Measurements from ENCODE around the gene RHOU. TPM values are rescaled to one million over a fixed set of nuclear protein-coding genes. Genes with fewer than 3 reads are reported as not detected.

RHOU gene
- total and polyA plus RNA-seq, 7 donors: 5.7 to 90.9 (median 18.9) TPM

DNA sequence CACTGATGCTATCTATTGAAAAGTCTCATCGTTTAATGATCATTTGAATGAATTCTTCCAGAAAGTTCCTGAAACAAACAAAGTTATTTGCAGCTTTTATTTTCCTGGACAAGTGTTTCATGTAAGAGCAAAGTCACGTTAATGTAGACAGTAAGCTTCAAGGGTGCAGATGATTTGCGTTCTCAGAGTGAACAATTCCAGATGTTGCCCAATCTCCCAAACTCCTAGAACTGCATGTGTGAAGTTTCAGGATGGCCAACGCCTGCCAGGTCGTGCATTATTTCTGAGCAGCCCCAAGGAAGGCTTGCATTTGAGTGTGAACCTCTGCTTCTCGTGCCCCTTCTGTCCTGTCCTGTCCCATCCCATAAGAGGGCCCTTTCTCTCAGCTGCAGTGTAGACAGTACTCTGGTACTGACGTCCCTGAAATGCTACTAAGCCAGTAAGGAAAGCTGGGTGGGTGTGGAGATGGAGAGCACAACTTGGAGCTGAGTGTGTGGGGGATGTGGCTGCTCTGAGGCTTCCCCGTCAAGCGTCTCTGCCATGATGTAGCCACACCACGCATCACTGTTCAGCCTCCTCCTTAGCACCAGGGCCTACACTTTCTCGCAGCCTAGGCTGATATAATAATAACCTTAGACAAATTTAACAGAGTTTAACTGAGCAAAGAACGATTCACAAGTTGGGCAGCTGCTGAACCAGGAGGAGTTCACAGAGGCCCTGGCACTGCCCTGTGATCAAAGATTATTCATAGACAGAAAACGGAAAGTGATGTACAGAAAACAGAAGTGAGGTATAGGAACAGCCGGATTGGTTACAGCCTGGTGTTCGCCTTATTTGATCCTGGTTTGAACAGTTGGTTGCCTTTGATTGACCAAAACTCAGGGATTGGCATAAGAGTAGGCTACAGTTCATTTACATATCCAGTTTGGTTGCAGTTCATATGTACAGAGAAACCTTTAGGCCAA lies 50.4 kb downstream of the RHOU start:
- no peak for ATAC-seq
- 85 to 91% (median 88%) methylated on average over 15 of the region's 15 CpGs for WGBS, 3 donors
- no peak for DNase-seq
- Histone ChIP-seq H3K36me3 (ENCODE audit: insufficient read depth in 1 of 2, low read depth in 1 of 2) (no peaks in the 10 kb centered on the region), H3K4me3 (no peak overlapping the region), H3K4me1 (peaks cover 14% of the 10 kb centered on the region), H3K9me3 (no peaks in the 10 kb centered on the region), H3K27me3 (ENCODE audit: insufficient read depth in 3 of 3, low read length in 2 of 3) (no peaks in the 10 kb centered on the region), H3K27ac (no peak overlapping the region)
- TF ChIP-seq, protein P1, sequence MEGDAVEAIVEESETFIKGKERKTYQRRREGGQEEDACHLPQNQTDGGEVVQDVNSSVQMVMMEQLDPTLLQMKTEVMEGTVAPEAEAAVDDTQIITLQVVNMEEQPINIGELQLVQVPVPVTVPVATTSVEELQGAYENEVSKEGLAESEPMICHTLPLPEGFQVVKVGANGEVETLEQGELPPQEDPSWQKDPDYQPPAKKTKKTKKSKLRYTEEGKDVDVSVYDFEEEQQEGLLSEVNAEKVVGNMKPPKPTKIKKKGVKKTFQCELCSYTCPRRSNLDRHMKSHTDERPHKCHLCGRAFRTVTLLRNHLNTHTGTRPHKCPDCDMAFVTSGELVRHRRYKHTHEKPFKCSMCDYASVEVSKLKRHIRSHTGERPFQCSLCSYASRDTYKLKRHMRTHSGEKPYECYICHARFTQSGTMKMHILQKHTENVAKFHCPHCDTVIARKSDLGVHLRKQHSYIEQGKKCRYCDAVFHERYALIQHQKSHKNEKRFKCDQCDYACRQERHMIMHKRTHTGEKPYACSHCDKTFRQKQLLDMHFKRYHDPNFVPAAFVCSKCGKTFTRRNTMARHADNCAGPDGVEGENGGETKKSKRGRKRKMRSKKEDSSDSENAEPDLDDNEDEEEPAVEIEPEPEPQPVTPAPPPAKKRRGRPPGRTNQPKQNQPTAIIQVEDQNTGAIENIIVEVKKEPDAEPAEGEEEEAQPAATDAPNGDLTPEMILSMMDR (IDR thresholded peaks at IDR 0.05): no peak
- intact Hi-C loops (cut with DNase I): no loop called here

DNA sequence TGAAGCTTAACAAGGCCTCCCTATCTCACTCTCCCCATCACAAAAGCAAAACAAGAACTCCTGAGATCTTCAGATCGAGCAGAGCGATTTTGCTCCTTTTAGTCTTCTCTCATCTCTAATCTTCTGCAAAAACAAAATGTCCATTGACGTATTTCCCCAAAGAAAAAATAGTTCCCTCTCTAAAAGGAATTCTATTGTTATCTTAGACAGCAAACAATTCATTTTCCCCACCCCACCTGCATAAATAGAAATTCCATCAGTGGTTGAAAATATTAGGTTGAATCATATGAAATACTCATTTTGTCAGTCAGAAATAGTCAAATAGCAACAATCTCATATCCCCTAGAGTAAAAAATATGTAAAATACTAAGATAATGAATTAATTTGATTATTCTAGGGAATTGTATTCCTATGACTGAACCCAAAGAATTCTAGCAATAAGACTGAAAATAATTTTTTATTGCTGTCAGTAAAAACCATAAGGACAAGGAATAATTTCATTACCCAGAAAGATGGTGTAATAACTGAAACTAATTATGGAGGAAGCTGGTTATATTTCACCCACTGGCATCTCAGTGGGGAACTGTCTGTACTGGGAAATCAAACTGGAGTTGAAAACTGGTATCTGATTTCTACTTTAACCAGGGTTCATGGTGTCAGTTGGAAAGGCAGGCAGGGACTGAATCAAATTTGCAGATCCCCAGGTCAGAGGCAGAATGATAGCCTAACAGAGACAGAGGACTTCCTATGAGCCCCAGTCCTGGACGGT lies 51.3 kb downstream of the RHOU start:
- DNase-seq (no peak), ATAC-seq (peak in 3 of 4 donors; percentile 34 to 83 (median 69))
- no peak overlapping the region for H3K27ac ChIP-seq
- intact Hi-C loops (cut with DNase I): no loop called here
- H3K9me3 ChIP-seq: no peaks in the 10 kb centered on the region
- no peaks in the 10 kb centered on the region for H3K27me3 ChIP-seq (ENCODE audit: insufficient read depth in 3 of 3, low read length in 2 of 3)
- TF ChIP-seq, protein P1 (IDR thresholded peaks at IDR 0.05): no peak
- 59 to 73% (median 63%) methylated on average over 4 of the region's 4 CpGs for WGBS, 3 donors
- peaks cover 8% of the 10 kb centered on the region for H3K4me1 ChIP-seq
- no peaks in the 10 kb centered on the region for H3K36me3 ChIP-seq (ENCODE audit: insufficient read depth in 1 of 2, low read depth in 1 of 2)
- no peak overlapping the region for H3K4me3 ChIP-seq

DNA sequence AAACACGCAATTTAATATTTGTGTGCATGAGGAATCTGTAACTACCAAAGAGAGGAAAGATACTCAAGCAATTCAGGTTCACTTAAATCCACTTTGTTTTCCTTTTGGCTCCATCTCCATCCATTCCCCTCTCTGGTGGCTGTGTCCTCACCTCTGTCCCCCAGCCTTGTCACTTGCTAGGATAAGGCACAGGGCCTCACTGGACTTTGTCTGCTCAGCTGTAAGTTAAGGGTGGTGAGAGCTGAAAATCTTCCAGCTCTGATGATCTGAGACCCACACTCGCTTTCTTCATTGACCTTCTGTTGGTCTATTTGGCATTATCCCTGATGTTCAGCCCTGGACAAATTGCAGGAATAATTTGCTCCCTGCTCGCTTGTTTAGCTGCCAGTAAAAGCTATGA lies 56.5 kb downstream of the RHOU start:
- Histone ChIP-seq H3K27me3 (ENCODE audit: insufficient read depth in 3 of 3, low read length in 2 of 3) (no peaks in the 10 kb centered on the region), H3K9me3 (no peaks in the 10 kb centered on the region), H3K36me3 (ENCODE audit: insufficient read depth in 1 of 2, low read depth in 1 of 2) (no peaks in the 10 kb centered on the region), H3K27ac (no peak overlapping the region), H3K4me3 (no peak overlapping the region), H3K4me1 (peaks cover 16% of the 10 kb centered on the region)
- no peak for ATAC-seq
- TF ChIP-seq, protein P1 (IDR thresholded peaks at IDR 0.05): no peak
- WGBS, 3 donors: 84 to 98% (median 93%) methylated on average over 3 of the region's 3 CpGs
- no peak for DNase-seq
- intact Hi-C loops (cut with DNase I): no loop called here

DNA sequence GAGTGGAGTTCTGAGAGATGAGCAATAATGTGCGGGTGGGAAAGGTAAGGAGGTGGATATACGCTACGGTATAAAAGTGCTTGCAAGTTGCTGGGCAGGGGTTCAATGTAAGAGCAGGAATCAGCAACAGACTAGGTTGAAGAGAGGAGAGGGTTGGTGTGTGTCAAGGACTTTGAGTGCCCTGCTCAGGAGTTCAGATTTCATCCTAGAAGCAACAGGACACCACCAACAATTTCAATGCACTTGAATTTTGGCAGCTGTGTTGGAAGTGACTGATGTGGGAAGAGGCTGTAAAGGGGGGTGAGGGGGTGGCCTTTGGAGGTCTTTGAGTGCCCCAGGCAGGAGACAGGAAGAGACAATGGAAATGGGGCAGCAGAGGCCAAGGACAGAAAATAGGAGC lies 57.3 kb downstream of the RHOU start:
- ATAC-seq (peak; percentile 49 to 91 (median 74)), DNase-seq (no peak)
- TF ChIP-seq, protein P1 (IDR thresholded peaks at IDR 0.05): no peak
- 43 to 73% (median 66%) methylated on average over 3 of the region's 3 CpGs for WGBS, 3 donors
- Histone ChIP-seq H3K9me3 (no peaks in the 10 kb centered on the region), H3K36me3 (ENCODE audit: insufficient read depth in 1 of 2, low read depth in 1 of 2) (no peaks in the 10 kb centered on the region), H3K27ac (no peak overlapping the region), H3K27me3 (ENCODE audit: insufficient read depth in 3 of 3, low read length in 2 of 3) (no peaks in the 10 kb centered on the region), H3K4me3 (no peak overlapping the region), H3K4me1 (peaks cover 16% of the 10 kb centered on the region)
- intact Hi-C loops (cut with DNase I): no loop called here

Measured in psoas muscle (tissue), 8 donors.